ENCODE results near the gene ASAP2. TPM values are rescaled to one million over a fixed set of nuclear protein-coding genes. Genes with fewer than 3 reads are reported as not detected.

ASAP2 gene
- total and polyA plus RNA-seq, 8 donors, result 21.1 to 41.8 (median 35.1) TPM

DNA sequence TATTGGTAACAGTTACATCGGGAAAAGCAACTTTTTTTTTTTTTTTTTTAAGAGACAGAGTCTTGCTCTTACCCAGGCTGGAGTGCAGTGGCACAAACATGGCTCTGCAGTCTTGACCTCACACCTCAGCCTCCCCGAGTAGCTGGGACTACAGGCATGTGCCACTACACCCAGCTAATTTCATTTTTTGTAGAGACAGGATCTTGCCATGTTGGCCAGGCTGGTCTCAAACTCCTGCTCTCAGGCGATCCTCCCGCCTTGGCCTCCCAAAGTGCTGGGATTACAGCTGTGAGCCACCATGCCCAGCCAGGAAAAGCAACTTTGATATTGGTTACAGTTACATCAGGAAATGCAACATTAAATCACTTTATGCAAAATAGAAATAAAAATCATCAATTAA is 212.1 kb downstream of the ASAP2 start:
- TF ChIP-seq, protein P1, sequence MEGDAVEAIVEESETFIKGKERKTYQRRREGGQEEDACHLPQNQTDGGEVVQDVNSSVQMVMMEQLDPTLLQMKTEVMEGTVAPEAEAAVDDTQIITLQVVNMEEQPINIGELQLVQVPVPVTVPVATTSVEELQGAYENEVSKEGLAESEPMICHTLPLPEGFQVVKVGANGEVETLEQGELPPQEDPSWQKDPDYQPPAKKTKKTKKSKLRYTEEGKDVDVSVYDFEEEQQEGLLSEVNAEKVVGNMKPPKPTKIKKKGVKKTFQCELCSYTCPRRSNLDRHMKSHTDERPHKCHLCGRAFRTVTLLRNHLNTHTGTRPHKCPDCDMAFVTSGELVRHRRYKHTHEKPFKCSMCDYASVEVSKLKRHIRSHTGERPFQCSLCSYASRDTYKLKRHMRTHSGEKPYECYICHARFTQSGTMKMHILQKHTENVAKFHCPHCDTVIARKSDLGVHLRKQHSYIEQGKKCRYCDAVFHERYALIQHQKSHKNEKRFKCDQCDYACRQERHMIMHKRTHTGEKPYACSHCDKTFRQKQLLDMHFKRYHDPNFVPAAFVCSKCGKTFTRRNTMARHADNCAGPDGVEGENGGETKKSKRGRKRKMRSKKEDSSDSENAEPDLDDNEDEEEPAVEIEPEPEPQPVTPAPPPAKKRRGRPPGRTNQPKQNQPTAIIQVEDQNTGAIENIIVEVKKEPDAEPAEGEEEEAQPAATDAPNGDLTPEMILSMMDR (IDR thresholded peaks at IDR 0.05), result no peak
- intact Hi-C loops (cut with DNase I), result no loop called here
- H3K4me1 ChIP-seq, result peaks cover 5 to 15% of the 10 kb centered on the region in 2 donors
- no peak overlapping the region for H3K27ac ChIP-seq
- no peak for DNase-seq
- ATAC-seq, result no peak
- H3K9me3 ChIP-seq, result no peaks in the 10 kb centered on the region
- peaks cover 0 to 24% of the 10 kb centered on the region in 2 donors for H3K36me3 ChIP-seq
- no peaks in the 10 kb centered on the region for H3K27me3 ChIP-seq
- H3K4me3 ChIP-seq, result no peak overlapping the region

DNA sequence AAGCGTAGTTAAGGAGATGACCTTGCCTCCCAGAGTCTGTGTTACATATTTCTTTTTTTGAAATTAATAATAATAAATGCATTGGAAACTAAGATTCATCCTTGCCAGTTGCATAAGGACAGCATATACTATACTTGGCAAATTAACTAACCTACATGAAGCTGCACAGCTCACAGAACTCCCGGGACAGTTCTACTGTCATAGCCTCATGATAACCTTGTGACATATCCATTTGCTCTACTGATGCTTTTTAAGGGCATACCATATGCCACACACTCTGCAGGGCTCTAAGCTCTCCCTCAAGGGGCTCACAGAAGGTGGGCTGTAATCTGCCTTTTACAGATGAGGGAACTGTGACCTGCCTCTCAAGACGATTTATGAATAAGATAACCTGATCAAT is 212.9 kb downstream of the ASAP2 start:
- H3K27me3 ChIP-seq, result no peaks in the 10 kb centered on the region
- intact Hi-C loops (cut with DNase I), result no loop called here
- no peak overlapping the region for H3K27ac ChIP-seq
- DNase-seq (no peak), ATAC-seq (no peak)
- no peak overlapping the region for H3K4me3 ChIP-seq
- peaks cover 0 to 17% of the 10 kb centered on the region in 2 donors for H3K36me3 ChIP-seq
- H3K4me1 ChIP-seq, result peaks cover 10 to 20% of the 10 kb centered on the region in 2 donors
- no peaks in the 10 kb centered on the region for H3K9me3 ChIP-seq
- TF ChIP-seq, protein P1 (IDR thresholded peaks at IDR 0.05), result no peak

DNA sequence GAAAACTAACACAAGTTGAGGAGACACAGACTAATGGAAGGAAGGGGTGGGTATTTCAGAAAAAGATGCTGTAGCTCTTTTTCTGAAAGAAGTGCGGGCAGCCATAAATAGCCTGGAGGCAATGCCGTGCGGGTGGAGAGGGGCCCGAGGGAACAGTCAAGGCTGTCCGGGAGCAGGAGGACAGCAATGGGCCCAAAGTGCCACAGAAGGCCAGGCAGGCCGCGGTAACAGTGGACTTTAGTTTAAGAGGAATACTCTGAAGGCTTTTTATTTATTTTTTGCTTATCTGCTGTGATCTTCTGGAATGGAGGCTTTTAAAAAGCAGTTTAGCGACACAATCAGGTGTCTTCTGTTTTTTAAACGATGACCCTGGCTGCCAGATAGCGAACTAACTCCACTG is 213.9 kb downstream of the ASAP2 start:
- intact Hi-C loops (cut with DNase I), result no loop called here
- DNase-seq (no peak), ATAC-seq (no peak)
- H3K36me3 ChIP-seq, result peaks cover 0 to 15% of the 10 kb centered on the region in 2 donors
- no peak overlapping the region for H3K27ac ChIP-seq
- peaks cover 12 to 26% of the 10 kb centered on the region in 2 donors for H3K4me1 ChIP-seq
- H3K4me3 ChIP-seq, result no peak overlapping the region
- no peaks in the 10 kb centered on the region for H3K27me3 ChIP-seq
- no peaks in the 10 kb centered on the region for H3K9me3 ChIP-seq
- TF ChIP-seq, protein P1 (IDR thresholded peaks at IDR 0.05), result no peak

DNA sequence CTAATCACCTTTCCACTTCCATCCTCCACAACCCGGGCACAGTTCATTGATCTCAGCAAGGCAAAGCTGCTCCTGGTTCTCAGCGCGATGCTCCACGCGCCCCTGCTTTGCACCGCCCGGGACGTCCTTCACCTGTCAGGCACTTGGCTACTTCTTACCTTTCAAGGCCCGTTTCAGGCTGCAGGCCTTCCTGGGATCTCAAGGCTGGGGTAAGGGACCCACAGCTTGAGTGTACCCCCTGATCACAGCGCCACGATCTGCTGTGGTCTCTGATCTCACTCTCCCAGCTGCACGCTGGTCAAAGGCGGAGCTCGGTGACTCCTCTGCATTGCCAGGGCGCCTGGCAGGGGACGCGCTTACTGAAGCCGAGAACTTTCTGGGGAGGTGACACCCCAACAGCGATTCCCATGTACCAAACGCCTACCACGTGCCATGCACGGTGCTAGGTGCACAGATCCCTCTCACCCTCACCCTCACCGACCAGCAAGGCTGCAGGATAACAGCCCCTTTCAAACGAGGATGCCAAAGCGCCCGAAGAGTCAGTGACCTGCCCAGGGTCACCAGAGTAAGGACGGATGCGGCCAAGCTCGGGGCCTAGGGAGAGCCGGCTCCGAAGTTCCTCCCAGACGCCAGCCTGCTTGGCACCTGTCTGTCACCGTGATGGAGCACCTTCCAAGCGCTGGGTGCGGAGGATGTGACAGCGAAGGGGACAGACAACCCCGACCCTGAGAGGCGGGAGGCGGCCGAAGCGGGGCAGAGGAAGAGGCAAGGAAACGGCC is 215.9 kb downstream of the ASAP2 start:
- TF ChIP-seq, protein P1 (IDR thresholded peaks at IDR 0.05), result no peak
- Histone ChIP-seq H3K36me3 (no peaks in the 10 kb centered on the region), H3K4me1 (peaks cover 12 to 26% of the 10 kb centered on the region in 2 donors), H3K27ac (peak overlapping the region; percentile 89 to 95), H3K9me3 (no peaks in the 10 kb centered on the region), H3K4me3 (peak overlapping the region; percentile 81 to 98), H3K27me3 (no peaks in the 10 kb centered on the region)
- ATAC-seq (peak; percentile 51), DNase-seq (peak in 3 of 4 donors; percentile 16 to 73 (median 17))
- intact Hi-C loops (cut with DNase I), result no loop called here

DNA sequence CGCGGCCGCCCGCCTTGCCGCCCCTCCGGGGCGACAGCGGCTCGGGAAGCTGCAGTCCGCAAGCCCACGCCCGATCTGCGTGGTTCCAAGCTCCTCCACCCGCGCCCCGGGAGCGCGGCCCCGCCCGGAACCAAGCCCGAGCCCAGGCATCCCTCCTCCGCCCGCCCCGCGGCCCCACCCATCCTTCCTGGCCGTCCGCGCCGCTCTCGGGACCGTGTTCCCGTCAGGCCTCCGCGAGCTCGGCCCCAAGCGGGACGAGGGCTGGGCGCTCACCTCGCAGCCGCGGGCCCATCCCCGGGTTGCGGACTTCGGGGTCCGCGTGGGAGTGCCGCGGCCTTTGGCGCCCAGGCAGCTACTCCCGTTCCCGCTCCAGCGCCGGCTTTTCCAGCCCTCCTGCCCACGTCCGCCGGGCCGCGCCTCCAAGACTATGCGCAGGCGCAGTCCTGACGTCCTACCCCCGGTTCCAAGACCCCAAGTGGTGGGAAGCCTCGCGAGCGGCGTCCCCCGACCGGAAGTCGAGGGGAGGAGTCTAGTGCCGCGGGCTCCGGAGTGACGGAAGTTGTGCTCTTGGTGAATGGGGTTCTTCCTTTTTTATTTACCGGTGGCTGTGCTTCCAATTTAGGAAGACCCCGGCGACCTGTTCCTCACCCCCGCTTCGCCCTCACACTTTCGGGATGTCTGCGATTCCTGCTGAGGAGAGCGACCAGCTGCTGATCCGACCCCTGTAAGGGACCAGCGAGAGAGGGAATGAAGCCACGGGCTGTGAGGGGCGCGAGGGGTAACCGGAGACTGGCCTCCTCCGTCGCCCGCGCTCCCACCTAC is 216.7 kb downstream of the ASAP2 start, which contains the start of the genes CPSF3 and ITGB1BP1:
Gene CPSF3 (plus strand): TSS at position 555 of the 822 bp plus-strand sequence. CDS start 120 bp downstream, at position 675.
Gene ITGB1BP1 (minus strand): TSS at position 429 of the 822 bp plus-strand sequence. CDS start 4,831 bp downstream, outside the sequence.
- TF ChIP-seq, protein P1 (IDR thresholded peaks at IDR 0.05), result peak in 1 of 2 donors; percentile 30
- intact Hi-C loops (cut with DNase I), result no loop called here
- ATAC-seq (peak; percentile 95), DNase-seq (peak; percentile 98 to 99 (median 98))
- peak within 1 kb of the TSS; percentile 89 to 95 for H3K27ac ChIP-seq
- H3K9me3 ChIP-seq, result no peaks in the 10 kb centered on the region
- peaks cover 12 to 26% of the 10 kb centered on the region in 2 donors for H3K4me1 ChIP-seq
- no peaks in the 10 kb centered on the region for H3K27me3 ChIP-seq
- no peaks in the 10 kb centered on the region for H3K36me3 ChIP-seq
- peak within 1 kb of the TSS; percentile 81 to 98 for H3K4me3 ChIP-seq

All from left lung (tissue), 10 donors.